Ovary (tissue), 3 donors: ENCODE results near the gene MRTFA.

Source experiments
- CTCF ChIP-seq, 3 donors: fragments of 450-650 bp in 2 of 3; fragments of 200-600 bp in 1 of 3; IDR thresholded peaks; one replicate each; pipeline versions ENCODE4 v1.5.1 to v1.8.0; 2016 to 2022; ENCODE audit warnings: antibody characterized with exemption in 3 of 3, mild to moderate bottlenecking in 1 of 3
- EP300 ChIP-seq: sonication (generic); formaldehyde crosslinking; IDR thresholded peaks from one replicate; pipeline ENCODE4 v1.6.1; 2017; ENCODE audit warnings: antibody characterized with exemption
- donor health status: DM: no; HTN: no; CAD: no.

GRCh38 chr22:40479126-40479800, 157.3 kb downstream of the MRTFA start:
- TF ChIP-seq CTCF (IDR thresholded peaks at IDR 0.05) = no peak
- no peak for TF ChIP-seq EP300
